GM18867 (cell line): ENCODE measurements around the gene PRSS27.
A peak's percentile ranks its signal among the peaks of the same experiment; 100 is the strongest.
"Not testable (repeated sequence)": the region's sequence is repeated elsewhere in the genome, so short reads cannot be mapped to it uniquely, and the experiment has no call there.

Source experiments
- ATAC-seq: cut with Tn5 transposase; IDR thresholded peaks from one replicate; pipeline ENCODE4 v1.9.1; 2021; ENCODE audit warnings: mild to moderate bottlenecking, moderate library complexity; ENCODE audit not compliant: unreplicated experiment

PRSS27 gene

DNA sequence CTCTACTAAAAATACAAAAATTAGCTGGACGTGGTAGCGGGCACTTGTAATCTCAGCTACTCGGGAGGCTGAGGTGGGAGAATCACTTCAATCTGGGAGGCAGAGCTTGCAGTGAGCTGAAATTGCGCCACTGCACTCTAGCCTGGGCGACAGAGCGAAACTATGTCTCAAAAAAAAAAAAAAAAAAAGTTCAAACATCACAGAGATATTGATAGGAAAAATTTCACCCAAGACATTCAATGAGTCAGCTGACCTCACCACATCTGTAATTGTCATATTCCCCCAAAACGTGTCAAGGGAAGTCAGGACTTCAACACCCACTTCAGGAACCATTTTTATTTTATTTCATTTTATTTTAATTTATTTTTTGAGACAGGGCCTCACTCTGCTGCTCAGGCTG lies 8.0 kb upstream of the PRSS27 start:
- ATAC-seq, result no peak

DNA sequence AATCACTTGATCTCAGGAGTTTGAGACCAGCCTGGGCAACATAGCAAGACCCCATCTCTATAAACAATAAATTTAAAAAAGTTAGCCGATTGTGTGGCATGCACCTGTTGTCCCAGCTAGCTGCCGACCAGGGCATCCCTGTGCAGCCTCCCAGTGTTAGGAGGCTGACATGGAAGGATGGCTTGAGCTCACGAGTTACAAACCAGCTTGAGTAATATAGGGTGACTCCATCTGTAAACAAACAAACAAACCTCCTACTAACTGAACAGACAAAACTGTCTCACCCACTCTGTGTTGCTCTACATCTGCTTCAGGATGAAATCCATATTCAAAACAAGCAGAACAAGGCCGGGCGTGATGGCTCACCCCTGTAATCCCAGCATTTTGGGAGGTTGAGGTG lies 6.9 kb upstream of the PRSS27 start:
- ATAC-seq, result no peak

- ATAC-seq, result no peak
Observed at GRCh38 chr16:2724816-2725348, 4.9 kb upstream of the PRSS27 start.

GRCh38 chr16:2724088-2724676 lies 4.2 kb upstream of the PRSS27 start:
- ATAC-seq, result no peak

GRCh38 chr16:2721634-2722173 lies 1.7 kb upstream of the PRSS27 start:
- not testable (repeated sequence) for ATAC-seq

- ATAC-seq, result peak; percentile 75
Observed at GRCh38 chr16:2720719-2721633, 952 bp upstream of the PRSS27 start.

DNA sequence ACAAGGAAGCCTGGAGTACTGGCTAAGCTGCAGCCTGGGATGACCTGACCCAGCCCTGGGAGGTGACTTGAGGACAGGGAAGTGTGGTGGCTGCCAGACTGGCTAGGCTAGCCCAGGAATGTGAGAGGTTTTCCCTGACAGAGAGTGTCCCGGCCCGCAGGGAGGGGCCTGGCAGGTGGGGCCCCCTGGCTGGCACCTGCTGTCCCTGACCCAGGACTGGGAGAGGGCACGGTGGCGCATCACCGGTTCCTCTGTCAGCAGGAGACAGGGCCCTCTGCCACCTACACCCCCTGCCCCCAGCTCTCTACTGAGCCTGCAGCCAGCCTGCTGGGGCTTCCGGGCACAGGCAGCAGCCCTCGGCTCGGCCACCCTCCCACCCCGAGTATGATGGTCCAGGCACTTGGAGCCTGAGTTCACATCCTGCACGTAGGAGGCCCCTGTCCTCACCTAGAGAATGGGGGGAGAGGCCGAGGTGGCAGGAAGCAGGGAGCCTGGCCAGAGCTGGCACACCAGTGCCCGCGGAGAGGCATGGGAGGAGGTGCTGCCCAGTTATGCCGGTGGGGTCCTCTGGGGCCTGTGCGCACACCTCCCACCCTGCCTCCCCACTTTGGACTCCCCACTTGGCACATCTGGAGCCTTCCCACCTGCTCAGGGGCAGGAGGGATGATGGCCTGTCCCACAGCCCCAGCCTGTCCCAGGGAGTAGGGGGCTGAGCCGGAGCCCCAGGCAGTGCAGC lies 528 bp downstream of the PRSS27 start:
- no peak for ATAC-seq

DNA sequence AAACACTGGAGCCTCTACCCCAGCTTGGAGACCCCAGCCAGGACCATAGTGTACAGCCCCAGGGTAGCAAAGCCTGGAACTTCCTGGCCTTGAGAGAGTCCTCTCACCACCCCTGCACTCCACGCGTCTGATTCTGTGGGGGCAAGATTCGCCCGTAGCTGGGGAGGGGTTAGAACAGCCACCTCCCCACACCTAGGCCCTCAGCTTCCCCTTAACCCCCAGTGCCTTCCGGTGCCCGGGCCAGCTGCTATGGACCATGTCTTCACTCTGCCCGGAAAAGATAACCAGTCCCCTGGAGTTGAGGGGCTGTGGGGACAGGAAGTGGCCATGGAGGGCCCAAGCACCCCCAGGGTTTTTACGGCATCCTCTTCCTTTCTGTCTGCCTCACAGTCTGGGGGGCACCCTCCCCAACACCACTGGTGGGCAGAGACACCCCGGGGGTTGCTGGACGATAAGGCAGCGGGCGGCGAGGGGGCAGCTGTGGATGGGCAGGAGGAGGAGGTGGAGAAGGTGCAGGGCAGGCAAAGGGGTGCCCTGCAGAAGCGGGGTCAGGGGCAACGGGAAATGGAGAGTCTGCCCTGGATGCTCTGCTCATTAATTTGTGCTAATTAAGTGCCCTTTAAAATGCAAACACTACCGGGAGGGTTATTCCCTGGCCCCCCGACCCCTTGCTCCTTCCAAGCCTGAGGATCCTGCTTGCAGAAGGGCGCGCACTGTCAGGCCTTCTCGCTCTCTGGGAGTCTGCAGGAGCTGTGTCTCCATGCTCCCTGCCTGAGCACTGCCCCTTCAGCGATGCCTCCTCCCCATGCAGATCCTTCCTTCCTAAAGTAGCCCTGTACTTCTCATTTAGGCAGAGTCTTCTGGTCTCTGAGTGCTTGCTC lies 2.4 kb downstream of the PRSS27 start:
- ATAC-seq, result no peak

DNA sequence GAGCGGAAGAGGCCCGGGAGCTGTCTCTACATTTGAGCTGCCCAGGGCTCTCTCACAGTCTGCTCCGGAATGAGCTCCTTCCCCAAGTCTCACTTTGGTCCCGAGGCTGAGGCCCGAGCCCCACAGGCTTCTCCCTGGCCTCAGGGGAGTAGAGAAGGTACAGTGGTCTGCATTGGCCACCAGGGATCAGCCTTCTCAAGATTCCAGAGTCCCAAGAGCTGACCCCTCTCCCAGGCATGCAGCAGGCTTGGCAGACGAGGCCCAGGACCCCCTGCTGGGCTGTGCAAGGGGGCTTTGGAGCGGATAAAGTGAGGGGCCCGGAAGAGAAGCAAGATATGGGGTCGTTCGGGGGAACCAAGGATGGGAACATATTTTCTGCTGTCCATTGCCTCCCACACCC lies 3.1 kb downstream of the PRSS27 start:
- no peak for ATAC-seq

GRCh38 chr16:2715966-2716885 lies 3.8 kb downstream of the PRSS27 start:
- no peak for ATAC-seq

DNA sequence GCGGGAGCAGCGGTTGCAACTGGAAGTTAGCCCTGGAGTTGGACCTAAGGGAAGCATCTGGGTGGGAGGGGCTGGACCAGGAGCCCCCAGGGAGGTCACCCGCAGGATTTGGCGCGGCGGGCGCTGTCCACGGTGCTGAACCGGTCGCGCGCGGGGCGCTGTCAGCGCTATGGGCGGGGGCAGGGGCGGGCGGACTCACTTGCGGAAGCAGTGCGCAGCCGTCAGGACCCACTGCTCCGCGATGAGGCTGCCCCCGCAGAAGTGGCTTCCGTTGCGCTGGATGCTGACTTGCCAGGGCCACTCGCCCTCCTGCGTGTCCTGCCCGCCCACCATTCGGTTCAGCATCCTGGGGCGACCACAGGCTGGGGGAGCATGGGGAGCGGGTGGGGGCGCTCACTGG lies 4.5 kb downstream of the PRSS27 start:
- no peak for ATAC-seq

DNA sequence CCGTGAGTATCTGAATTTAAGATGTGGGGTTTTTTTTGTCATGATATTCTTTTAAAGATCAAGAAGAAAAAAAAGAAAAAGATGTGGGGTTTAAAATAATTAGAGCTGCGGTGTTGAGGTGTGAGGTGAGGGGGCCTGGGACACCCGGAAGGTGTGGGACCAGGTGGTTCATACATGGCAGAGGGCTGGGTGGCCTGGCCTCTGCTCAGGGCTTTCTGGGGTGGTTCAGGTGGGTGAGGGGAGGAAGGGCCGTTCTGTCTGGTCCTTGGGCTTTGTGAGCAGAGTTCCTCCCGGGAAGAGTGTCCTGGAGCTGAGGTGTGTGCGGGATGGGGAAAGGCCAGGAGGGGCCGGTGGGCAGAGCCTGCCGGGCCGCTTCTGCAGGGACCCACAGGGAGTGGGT lies 5.0 kb downstream of the PRSS27 start:
- no peak for ATAC-seq

- ATAC-seq, result no peak
Observed at GRCh38 chr16:2713985-2714774, 5.8 kb downstream of the PRSS27 start.

DNA sequence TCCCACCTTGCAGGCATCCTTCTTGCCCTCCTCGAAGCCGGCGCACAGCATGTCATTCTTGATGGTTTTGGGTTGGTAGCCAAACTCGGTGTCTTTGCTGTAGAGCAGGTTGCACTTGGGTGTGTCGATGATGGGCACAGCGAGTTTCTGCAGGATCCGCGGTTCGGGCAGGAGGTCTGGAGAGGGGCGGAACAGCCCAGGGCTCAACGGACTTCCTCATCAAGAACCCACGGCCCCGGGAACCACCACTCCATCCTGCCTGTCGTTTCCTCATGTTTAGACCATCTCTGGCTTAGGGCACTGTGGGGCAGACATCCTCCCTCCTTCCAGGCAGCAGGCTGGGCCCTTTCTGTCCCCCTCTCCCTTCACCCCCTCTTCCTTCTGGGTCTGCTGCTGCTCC lies 6.5 kb downstream of the PRSS27 start:
- ATAC-seq, result no peak

- ATAC-seq, result no peak
Observed at GRCh38 chr16:2712546-2712945, 7.5 kb downstream of the PRSS27 start.

- no peak for ATAC-seq
Observed at GRCh38 chr16:2712063-2712441, 8.0 kb downstream of the PRSS27 start.

DNA sequence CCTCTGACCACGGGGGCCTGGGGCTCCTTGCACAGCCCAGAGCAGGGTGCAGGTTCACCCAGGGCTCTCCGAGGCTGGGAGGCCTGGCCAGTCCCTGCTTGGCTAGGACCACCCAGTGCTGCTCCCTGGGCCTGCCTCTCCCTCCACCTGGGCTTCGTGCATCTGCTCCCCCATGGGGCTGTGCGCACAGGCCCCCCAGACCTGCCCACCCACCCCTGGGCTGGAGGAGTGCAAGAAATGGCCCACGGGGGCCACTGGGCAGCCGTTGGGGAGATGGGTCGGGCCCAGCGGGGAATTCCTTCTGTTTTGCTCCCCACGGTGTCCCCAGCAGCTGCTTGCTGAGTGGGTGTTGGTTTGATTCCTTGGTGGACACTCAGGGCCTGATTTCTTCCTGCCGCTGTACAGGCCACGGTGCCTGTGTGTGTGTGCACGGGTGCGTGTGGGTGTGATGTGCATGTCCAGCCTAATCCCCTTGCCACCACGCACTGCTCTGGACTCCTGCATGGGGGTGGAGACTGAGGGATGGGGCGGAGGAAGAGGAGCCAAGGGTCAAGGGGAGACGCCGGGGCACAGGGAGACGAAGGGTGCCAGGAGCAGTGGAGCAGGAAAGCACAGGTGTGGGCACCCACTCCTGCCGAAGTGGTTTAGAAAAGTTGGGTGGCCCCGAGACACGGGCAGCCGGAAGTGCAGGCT lies 8.5 kb downstream of the PRSS27 start:
- no peak for ATAC-seq

GRCh38 chr16:2710711-2711231 lies 9.3 kb downstream of the PRSS27 start:
- no peak for ATAC-seq
